Spleen (tissue), 7 donors: ENCODE results near the gene SDC3.

Experiments
- CTCF ChIP-seq, 11 experiments: fragments of 200-600 bp in 7 of 11; fragments of 450-650 bp in 4 of 11; sonication (generic) in 4 of 11; IDR thresholded peaks in 8 of 11; conservative IDR thresholded peaks in 3 of 11; 1 replicate in 7 of 11; 2 replicates in 4 of 11; pipeline versions ENCODE4 v1.4.0 to v1.8.0; 2016 to 2021; ENCODE audit warnings: antibody characterized with exemption in 11 of 11, inconsistent platforms in 4 of 11, mild to moderate bottlenecking in 1 of 11
- POLR2AphosphoS5 ChIP-seq, 3 donors: sonication (generic); formaldehyde crosslinking; IDR thresholded peaks; one replicate each; pipeline ENCODE4 v1.5.1; 2017; ENCODE audit warnings: antibody characterized with exemption in 3 of 3
- donor health status: DM: no; HTN: no; CAD: no; lungs with moderate emphysema.
- donor health status: DM: no; HTN: no; CAD: no.
- donor health status: DM: no; HTN: no; CAD: no.

DNA sequence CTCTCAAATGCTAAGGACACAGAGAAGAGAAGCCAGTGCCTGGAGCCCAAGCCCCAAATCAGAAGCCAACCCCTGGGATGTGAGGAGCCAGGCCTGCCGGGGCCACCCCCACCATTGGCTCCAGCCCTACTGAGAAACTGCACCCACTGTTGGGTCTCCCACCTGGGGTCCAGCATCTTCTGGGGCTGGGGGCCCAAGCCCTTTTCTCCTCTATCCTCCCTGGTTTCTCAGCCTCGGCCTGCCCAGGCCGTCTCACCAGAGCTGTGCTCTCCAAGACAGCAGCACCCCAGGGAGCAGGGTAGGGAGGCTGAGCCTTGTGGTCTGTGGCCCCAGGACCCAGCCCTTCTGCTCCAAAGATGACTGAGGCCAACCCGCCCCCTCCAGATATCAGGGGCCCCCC lies 37.9 kb downstream of the SDC3 start:
- TF ChIP-seq POLR2AphosphoS5 (IDR thresholded peaks at IDR 0.05) (no peak), CTCF (IDR thresholded peaks at IDR 0.05 in 8 of 11, conservative IDR thresholded peaks at IDR 0.05 in 3 of 11) (no peak)
